Measurements from ENCODE around the gene PTPN1. TPM values are rescaled to one million over a fixed set of nuclear protein-coding genes. Genes with fewer than 3 reads are reported as not detected.

PTPN1 gene
- total and polyA plus RNA-seq, 2 experiments from 2014 or later: 16.9 to 26.4 TPM

- Mint-ChIP-seq H3K4me3 (no peak overlapping the region), H3K36me3 (ENCODE audit: low read depth) (no peaks in the 10 kb centered on the region)
- no peaks in the 10 kb centered on the region for H3K4me1 ChIP-seq (ENCODE audit: insufficient read depth)
Measured at GRCh38 chr20:50467718-50468356, 42.3 kb upstream of the PTPN1 start.

GRCh38 chr20:50468378-50468798 lies 41.8 kb upstream of the PTPN1 start:
- 0 out of 2 replicates have a peak, but pooled peaks cover 9% of the 10 kb centered on the region for H3K9me2 ChIP-seq (ENCODE audit: insufficient read depth)
- TF ChIP-seq EZH2 (IDR thresholded peaks at IDR 0.05; ENCODE audit: low read depth, unreplicated experiment) (no peak), EZH2phosphoT487 (IDR thresholded peaks at IDR 0.05; ENCODE audit: unreplicated experiment) (no peak), POLR2AphosphoS5 (IDR thresholded peaks at IDR 0.05; ENCODE audit: low read depth) (no peak), NANOG (IDR thresholded peaks at IDR 0.05; ENCODE audit: borderline replicate concordance) (no peak), STAT1 (IDR thresholded peaks at IDR 0.05; ENCODE audit: unreplicated experiment) (no peak), ZNF331 (CRISPR knock-in tag; IDR thresholded peaks at IDR 0.05; ENCODE audit: low read depth) (no peak), ETS1 (IDR thresholded peaks at IDR 0.05) (no peak), ZNF114 (CRISPR knock-in tag; IDR thresholded peaks at IDR 0.05) (no peak)
- H3K4me2 ChIP-seq: no peak overlapping the region
- no peak overlapping the region for H3K4me3 ChIP-seq
- H2AFZ ChIP-seq: peak overlapping the region; percentile 11
- no peak for ATAC-seq
- Mint-ChIP-seq H3K27me3 (ENCODE audit: insufficient read depth, low read depth, poor library complexity) (peaks cover 4% of the 10 kb centered on the region), H3K9me3 (peaks cover 2% of the 10 kb centered on the region; the same call in 1 of the 3 replicates), H3K27ac (no peak overlapping the region), H3K36me3 (ENCODE audit: low read depth) (no peaks in the 10 kb centered on the region), H3K4me3 (no peak overlapping the region), H3K4me1 (no peaks in the 10 kb centered on the region)
- H3F3A ChIP-seq (replicated peaks; ENCODE audit: low read depth): no peaks in the 10 kb centered on the region
- no peaks in the 10 kb centered on the region for H3K79me2 ChIP-seq (replicated peaks; ENCODE audit: insufficient read depth)
- no peaks in the 10 kb centered on the region for H3K4me1 ChIP-seq (ENCODE audit: insufficient read depth)
- no peaks in the 10 kb centered on the region for H3K27me3 ChIP-seq (ENCODE audit: insufficient read depth)
- H3K27ac ChIP-seq (ENCODE audit: low read depth): no peak overlapping the region
- H3K36me3 ChIP-seq (ENCODE audit: insufficient read depth): no peaks in the 10 kb centered on the region
- no peak for DNase-seq (ENCODE audit: low spot score)
- no peaks in the 10 kb centered on the region for H4K20me1 ChIP-seq (replicated peaks; ENCODE audit: insufficient read depth)

More at GRCh38 chr20:50467718-50468356, 42.3 kb upstream of the PTPN1 start:
- H3F3A ChIP-seq (replicated peaks; ENCODE audit: low read depth): no peaks in the 10 kb centered on the region
- TF ChIP-seq ETS1 (IDR thresholded peaks at IDR 0.05): peak; percentile 72
- no peak for TF ChIP-seq CTCF (conservative IDR thresholded peaks at IDR 0.05; ENCODE audit: low read depth in 2 of 2)
- no peaks in the 10 kb centered on the region for H3K36me3 ChIP-seq (ENCODE audit: insufficient read depth)
- H3K27me3 ChIP-seq (ENCODE audit: insufficient read depth): no peaks in the 10 kb centered on the region
- peaks cover 2% of the 10 kb centered on the region for H3K27me3 Mint-ChIP-seq (ENCODE audit: insufficient read depth, low read depth, poor library complexity)
- H3K4me1 Mint-ChIP-seq: no peaks in the 10 kb centered on the region
- H3K27ac Mint-ChIP-seq: no peak overlapping the region
- peak; percentile 69 for DNase-seq (ENCODE audit: low spot score)
- 0 out of 2 replicates have a peak, but pooled peaks cover 9% of the 10 kb centered on the region for H3K9me2 ChIP-seq (ENCODE audit: insufficient read depth)
- no peak overlapping the region for H3K4me3 ChIP-seq
- peak; percentile 75 for ATAC-seq
- no peak overlapping the region for H3K4me2 ChIP-seq
- H2AFZ ChIP-seq: peak overlapping the region; percentile 11
- peaks cover 2% of the 10 kb centered on the region; the same call in 1 of the 3 replicates for H3K9me3 Mint-ChIP-seq
- no peaks in the 10 kb centered on the region for H4K20me1 ChIP-seq (replicated peaks; ENCODE audit: insufficient read depth)
- no peaks in the 10 kb centered on the region for H3K79me2 ChIP-seq (replicated peaks; ENCODE audit: insufficient read depth)
- no peak overlapping the region for H3K27ac ChIP-seq (ENCODE audit: low read depth)

All from GM23338 (cell line).